Vagina (tissue), 2 donors: ENCODE data around the gene CCT6B.

Source experiments
- CTCF ChIP-seq, 3 experiments: fragments of 450-650 bp in 2 of 3; fragments of 200-600 bp in 1 of 3; sonication (generic) in 1 of 3; IDR thresholded peaks; one replicate each; pipeline ENCODE4 v1.5.1; 2017 to 2019; ENCODE audit warnings: antibody characterized with exemption in 3 of 3, mild to moderate bottlenecking in 2 of 3, moderate library complexity in 2 of 3
- POLR2A ChIP-seq, 2 donors: fragments of 450-650 bp; IDR thresholded peaks; one replicate each; pipeline ENCODE4 v1.6.1; 2017; ENCODE audit warnings: antibody characterized with exemption in 2 of 2, mild to moderate bottlenecking in 2 of 2, moderate library complexity in 2 of 2
- POLR2AphosphoS5 ChIP-seq, 2 donors: sonication (generic); formaldehyde crosslinking; IDR thresholded peaks; one replicate each; pipeline ENCODE4 v1.9.0; 2017; ENCODE audit warnings: antibody characterized with exemption in 2 of 2, mild to moderate bottlenecking in 2 of 2, low read depth in 1 of 2; ENCODE audit not compliant: insufficient read depth in 1 of 2

- TF ChIP-seq CTCF (IDR thresholded peaks at IDR 0.05) (no peak), POLR2A (IDR thresholded peaks at IDR 0.05) (no peak), POLR2AphosphoS5 (IDR thresholded peaks at IDR 0.05; ENCODE audit: insufficient read depth in 1 of 2, low read depth in 1 of 2) (no peak)
These were observed 30.3 kb upstream of the CCT6B start for GRCh38 chr17:34991606-34992005.
